ENCODE measurements around the gene MFAP5. TPM values are rescaled to one million over a fixed set of nuclear protein-coding genes. Genes with fewer than 3 reads are reported as not detected.

Gene MFAP5
- total RNA-seq, 1 experiment from 2014 or later = not detected

DNA sequence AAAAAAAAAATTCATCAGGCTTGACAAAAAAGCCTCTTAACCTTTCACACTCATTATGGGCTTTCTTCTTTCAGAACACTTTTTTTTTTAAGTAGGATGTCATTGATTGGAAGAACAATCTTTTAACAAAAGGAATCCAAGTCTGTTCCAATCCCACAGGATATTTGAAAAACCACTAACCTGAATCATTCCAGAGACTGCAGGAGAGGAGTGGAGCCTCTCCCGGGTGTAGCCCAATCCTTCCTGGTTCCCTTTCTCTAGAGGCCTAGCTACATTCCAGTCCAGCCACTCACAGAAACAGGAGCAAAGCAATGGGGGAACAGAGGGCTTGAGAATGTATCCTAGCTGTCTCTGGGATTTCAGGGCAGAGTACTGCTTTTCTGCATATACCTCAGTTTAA is 4.3 kb downstream of the MFAP5 start:
- Mint-ChIP-seq H3K4me3 (ENCODE audit: low read depth, unreplicated experiment) (no peak overlapping the region), H3K4me1 (ENCODE audit: low read depth, unreplicated experiment) (no peaks in the 10 kb centered on the region), H3K27me3 (ENCODE audit: unreplicated experiment) (no peaks in the 10 kb centered on the region), H3K9me3 (ENCODE audit: low read depth, unreplicated experiment) (no peaks in the 10 kb centered on the region), H3K27ac (ENCODE audit: unreplicated experiment) (no peak overlapping the region), H3K36me3 (ENCODE audit: insufficient read depth, unreplicated experiment) (no peaks in the 10 kb centered on the region)
- intact Hi-C loops (cut with micrococcal nuclease; ENCODE audit: unreplicated experiment) = loop anchor here (1.0 kb wide), 1 partner anchor 391 kb away; no protein-coding TSS in a partner anchor
- no peak for DNase-seq
- TF ChIP-seq, protein P1, sequence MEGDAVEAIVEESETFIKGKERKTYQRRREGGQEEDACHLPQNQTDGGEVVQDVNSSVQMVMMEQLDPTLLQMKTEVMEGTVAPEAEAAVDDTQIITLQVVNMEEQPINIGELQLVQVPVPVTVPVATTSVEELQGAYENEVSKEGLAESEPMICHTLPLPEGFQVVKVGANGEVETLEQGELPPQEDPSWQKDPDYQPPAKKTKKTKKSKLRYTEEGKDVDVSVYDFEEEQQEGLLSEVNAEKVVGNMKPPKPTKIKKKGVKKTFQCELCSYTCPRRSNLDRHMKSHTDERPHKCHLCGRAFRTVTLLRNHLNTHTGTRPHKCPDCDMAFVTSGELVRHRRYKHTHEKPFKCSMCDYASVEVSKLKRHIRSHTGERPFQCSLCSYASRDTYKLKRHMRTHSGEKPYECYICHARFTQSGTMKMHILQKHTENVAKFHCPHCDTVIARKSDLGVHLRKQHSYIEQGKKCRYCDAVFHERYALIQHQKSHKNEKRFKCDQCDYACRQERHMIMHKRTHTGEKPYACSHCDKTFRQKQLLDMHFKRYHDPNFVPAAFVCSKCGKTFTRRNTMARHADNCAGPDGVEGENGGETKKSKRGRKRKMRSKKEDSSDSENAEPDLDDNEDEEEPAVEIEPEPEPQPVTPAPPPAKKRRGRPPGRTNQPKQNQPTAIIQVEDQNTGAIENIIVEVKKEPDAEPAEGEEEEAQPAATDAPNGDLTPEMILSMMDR (IDR thresholded peaks at IDR 0.05; ENCODE audit: unreplicated experiment) = no peak
- CTCF ChIA-PET = interaction anchor here (0.6 to 2.1 kb wide), 2 partner anchors 32 to 202 kb away, joined by 3 to 15 read pairs; no protein-coding TSS in a partner anchor
- no TSS peak for BruUV-seq (replicated peaks)

DNA sequence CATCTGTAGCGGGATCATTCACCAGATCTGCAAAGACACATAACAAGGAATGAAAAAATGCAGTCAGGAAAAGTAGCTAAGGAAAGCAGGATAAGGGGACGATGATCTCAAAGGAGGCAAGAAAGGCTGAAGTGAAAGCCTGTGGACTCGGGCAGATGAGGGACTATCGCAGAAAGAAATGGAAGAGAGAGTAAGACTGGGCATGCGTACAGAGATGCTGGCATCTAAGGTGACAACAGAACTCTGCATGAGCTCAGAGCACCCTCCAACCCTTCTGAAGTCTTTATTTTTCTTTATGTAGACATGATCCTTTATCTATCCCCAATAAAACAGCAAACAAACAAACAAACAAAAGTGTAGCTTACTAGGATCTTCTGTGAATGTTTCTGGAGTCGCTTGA is 7.2 kb downstream of the MFAP5 start:
- intact Hi-C loops (cut with micrococcal nuclease; ENCODE audit: unreplicated experiment) = no loop called here
- H3K27me3 Mint-ChIP-seq (ENCODE audit: unreplicated experiment) = peaks cover 5% of the 10 kb centered on the region
- H3K4me3 Mint-ChIP-seq (ENCODE audit: low read depth, unreplicated experiment) = no peak overlapping the region
- TF ChIP-seq, protein P1 (IDR thresholded peaks at IDR 0.05; ENCODE audit: unreplicated experiment) = no peak
- no peaks in the 10 kb centered on the region for H3K4me1 Mint-ChIP-seq (ENCODE audit: low read depth, unreplicated experiment)
- H3K27ac Mint-ChIP-seq (ENCODE audit: unreplicated experiment) = no peak overlapping the region
- BruUV-seq (replicated peaks) = no TSS peak
- no peak for DNase-seq
- no peaks in the 10 kb centered on the region for H3K9me3 Mint-ChIP-seq (ENCODE audit: low read depth, unreplicated experiment)
- CTCF ChIA-PET = interaction anchor here (0.5 kb wide), 1 partner anchor 32 kb away, joined by 3 read pairs; no protein-coding TSS in a partner anchor
- H3K36me3 Mint-ChIP-seq (ENCODE audit: insufficient read depth, unreplicated experiment) = no peaks in the 10 kb centered on the region

DNA sequence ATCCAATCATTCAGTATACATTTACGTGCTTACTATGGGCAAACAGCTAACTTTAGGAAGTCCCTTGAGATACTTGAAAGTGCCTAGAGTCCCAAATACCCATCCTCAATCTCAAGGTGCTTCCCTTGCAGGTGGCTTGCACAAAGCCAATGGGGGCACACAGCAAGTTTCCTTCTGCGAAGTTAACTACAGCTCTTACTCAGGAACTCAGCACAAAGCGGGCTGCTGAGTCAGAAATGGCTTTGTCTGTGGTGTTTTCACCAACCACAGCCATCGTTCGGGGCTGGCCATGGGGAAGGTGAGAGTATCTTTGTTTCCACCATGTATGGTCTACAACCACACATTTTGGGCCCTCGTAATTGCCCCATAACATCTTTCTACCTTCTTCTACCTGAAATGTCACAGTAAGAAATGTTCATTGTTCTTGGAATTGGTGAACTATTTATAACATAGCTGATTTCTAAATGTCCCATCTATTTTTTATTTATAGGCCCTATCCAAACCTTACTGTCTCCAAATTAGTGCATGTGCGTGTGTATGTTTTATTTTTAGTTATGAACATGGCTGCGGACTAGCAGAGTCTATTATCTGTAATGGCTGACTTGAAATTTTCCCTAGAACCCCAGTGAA is 13.9 kb downstream of the MFAP5 start:
- intact Hi-C loops (cut with micrococcal nuclease; ENCODE audit: unreplicated experiment) = no loop called here
- BruUV-seq (replicated peaks) = no TSS peak
- DNase-seq = no peak
- H3K27me3 Mint-ChIP-seq (ENCODE audit: unreplicated experiment) = peaks cover 23% of the 10 kb centered on the region
- no peak overlapping the region for H3K27ac Mint-ChIP-seq (ENCODE audit: unreplicated experiment)
- no peak overlapping the region for H3K4me3 Mint-ChIP-seq (ENCODE audit: low read depth, unreplicated experiment)
- CTCF ChIA-PET = no interaction called here
- H3K36me3 Mint-ChIP-seq (ENCODE audit: insufficient read depth, unreplicated experiment) = no peaks in the 10 kb centered on the region
- H3K9me3 Mint-ChIP-seq (ENCODE audit: low read depth, unreplicated experiment) = no peaks in the 10 kb centered on the region
- TF ChIP-seq, protein P1 (IDR thresholded peaks at IDR 0.05; ENCODE audit: unreplicated experiment) = no peak
- peaks cover 13% of the 10 kb centered on the region for H3K4me1 Mint-ChIP-seq (ENCODE audit: low read depth, unreplicated experiment)

DNA sequence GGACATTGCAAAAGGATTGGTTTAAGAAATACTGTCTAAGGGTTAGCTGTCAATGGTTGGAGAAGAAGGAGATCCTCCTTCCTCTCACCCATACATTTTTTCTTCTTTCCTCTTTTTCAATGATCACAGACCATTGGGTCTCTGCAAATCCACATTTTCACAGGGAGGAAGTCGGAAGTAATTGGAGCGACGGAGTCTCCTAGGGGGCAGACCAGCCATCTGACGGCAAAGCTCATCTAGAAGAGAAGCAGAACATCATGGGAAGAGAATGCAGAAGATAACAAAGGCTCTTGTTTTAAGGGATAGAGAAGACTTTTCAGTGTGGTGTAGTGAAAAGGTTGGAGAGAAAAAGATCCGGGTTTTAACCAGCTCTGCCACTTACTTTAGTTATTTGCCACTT is 14.7 kb downstream of the MFAP5 start:
- no peak for DNase-seq
- TF ChIP-seq, protein P1 (IDR thresholded peaks at IDR 0.05; ENCODE audit: unreplicated experiment) = no peak
- intact Hi-C loops (cut with micrococcal nuclease; ENCODE audit: unreplicated experiment) = no loop called here
- no peaks in the 10 kb centered on the region for H3K9me3 Mint-ChIP-seq (ENCODE audit: low read depth, unreplicated experiment)
- H3K4me1 Mint-ChIP-seq (ENCODE audit: low read depth, unreplicated experiment) = peaks cover 13% of the 10 kb centered on the region
- H3K27me3 Mint-ChIP-seq (ENCODE audit: unreplicated experiment) = peaks cover 23% of the 10 kb centered on the region
- H3K36me3 Mint-ChIP-seq (ENCODE audit: insufficient read depth, unreplicated experiment) = no peaks in the 10 kb centered on the region
- H3K27ac Mint-ChIP-seq (ENCODE audit: unreplicated experiment) = no peak overlapping the region
- H3K4me3 Mint-ChIP-seq (ENCODE audit: low read depth, unreplicated experiment) = no peak overlapping the region
- CTCF ChIA-PET = no interaction called here
- no TSS peak for BruUV-seq (replicated peaks)
